ENCODE measurements around the gene ARSB. TPM values are rescaled to one million over a fixed set of nuclear protein-coding genes. Genes with fewer than 3 reads are reported as not detected.

Gene ARSB
- total RNA-seq, 1 experiment from 2014 or later = 8.4 TPM

- ChIA-PET POLR2A (ENCODE audit: unreplicated experiment) (no interaction called here), CTCF (interaction anchor here (0.6 kb wide), 1 partner anchor 14 kb away, joined by 4 read pairs; no protein-coding TSS in a partner anchor)
- DNase-seq = peak in 1 of 2 experiments; percentile 61
- Histone ChIP-seq H3K36me3 (ENCODE audit: low read depth) (no peaks in the 10 kb centered on the region), H3K4me1 (replicated peaks; ENCODE audit: insufficient read depth) (peaks cover 20% of the 10 kb centered on the region), H3K4me3 (no peak overlapping the region), H2AFZ (no peak overlapping the region), H3K4me2 (peak overlapping the region; percentile 21; the same call in 1 of the 2 replicates), H3K27ac (no peak overlapping the region), H4K20me1 (ENCODE audit: insufficient read depth) (no peaks in the 10 kb centered on the region), H3K27me3 (ENCODE audit: insufficient read depth, low read depth) (no peaks in the 10 kb centered on the region), H3K9me3 (ENCODE audit: insufficient read depth, low read depth) (no peaks in the 10 kb centered on the region), H3K9me2 (ENCODE audit: insufficient read depth) (no peaks in the 10 kb centered on the region), H3K79me2 (ENCODE audit: low read depth) (no peaks in the 10 kb centered on the region), H3F3A (ENCODE audit: insufficient read depth, low read depth) (0 out of 2 replicates have a peak, but pooled peaks cover 5% of the 10 kb centered on the region)
- BruUV-seq (replicated peaks) = no TSS peak
- TF ChIP-seq EZH2 (IDR thresholded peaks at IDR 0.05; ENCODE audit: low read depth) = no peak
- no peak for TF ChIP-seq CTCF (conservative IDR thresholded peaks at IDR 0.05)
- intact Hi-C loops (cut with micrococcal nuclease; ENCODE audit: unreplicated experiment) = no loop called here
Measured at GRCh38 chr5:78792345-78793055, 192.6 kb downstream of the ARSB start.

GRCh38 chr5:78791501-78792100 is 193.5 kb downstream of the ARSB start:
- CTCF ChIA-PET = no interaction called here
- POLR2A ChIA-PET (ENCODE audit: unreplicated experiment) = no interaction called here
- no peak for DNase-seq
- no peak for TF ChIP-seq EZH2 (IDR thresholded peaks at IDR 0.05; ENCODE audit: low read depth)
- TF ChIP-seq CTCF (conservative IDR thresholded peaks at IDR 0.05) = no peak
- Histone ChIP-seq H4K20me1 (ENCODE audit: insufficient read depth) (no peaks in the 10 kb centered on the region), H3K4me1 (replicated peaks; ENCODE audit: insufficient read depth) (peaks cover 20% of the 10 kb centered on the region), H3F3A (ENCODE audit: insufficient read depth, low read depth) (0 out of 2 replicates have a peak, but pooled peaks cover 5% of the 10 kb centered on the region), H3K79me2 (ENCODE audit: low read depth) (no peaks in the 10 kb centered on the region), H2AFZ (no peak overlapping the region), H3K27me3 (ENCODE audit: insufficient read depth, low read depth) (no peaks in the 10 kb centered on the region), H3K9me2 (ENCODE audit: insufficient read depth) (no peaks in the 10 kb centered on the region), H3K27ac (no peak overlapping the region), H3K36me3 (ENCODE audit: low read depth) (no peaks in the 10 kb centered on the region), H3K4me3 (no peak overlapping the region), H3K9me3 (ENCODE audit: insufficient read depth, low read depth) (no peaks in the 10 kb centered on the region), H3K4me2 (no peak overlapping the region)
- BruUV-seq (replicated peaks) = no TSS peak
- intact Hi-C loops (cut with micrococcal nuclease; ENCODE audit: unreplicated experiment) = no loop called here

GRCh38 chr5:78787783-78788182 is 197.3 kb downstream of the ARSB start:
- Histone ChIP-seq H3K9me3 (ENCODE audit: insufficient read depth, low read depth) (no peaks in the 10 kb centered on the region; the same call in 1 of the 2 replicates), H3K4me2 (no peak overlapping the region), H3K9me2 (ENCODE audit: insufficient read depth) (no peaks in the 10 kb centered on the region), H2AFZ (no peak overlapping the region), H3K27me3 (ENCODE audit: insufficient read depth, low read depth) (no peaks in the 10 kb centered on the region), H3F3A (ENCODE audit: insufficient read depth, low read depth) (no peaks in the 10 kb centered on the region), H3K4me3 (no peak overlapping the region), H3K79me2 (ENCODE audit: low read depth) (no peaks in the 10 kb centered on the region), H3K4me1 (replicated peaks; ENCODE audit: insufficient read depth) (peaks cover 7% of the 10 kb centered on the region), H4K20me1 (ENCODE audit: insufficient read depth) (no peaks in the 10 kb centered on the region), H3K36me3 (ENCODE audit: low read depth) (no peaks in the 10 kb centered on the region), H3K27ac (no peak overlapping the region)
- DNase-seq = no peak
- POLR2A ChIA-PET (ENCODE audit: unreplicated experiment) = no interaction called here
- no TSS peak for BruUV-seq (replicated peaks)
- CTCF ChIA-PET = no interaction called here
- TF ChIP-seq CTCF (conservative IDR thresholded peaks at IDR 0.05) (no peak), EZH2 (IDR thresholded peaks at IDR 0.05; ENCODE audit: low read depth) (no peak)
- intact Hi-C loops (cut with micrococcal nuclease; ENCODE audit: unreplicated experiment) = no loop called here

Data from PC-9 (cell line).